Smooth muscle cell (in vitro differentiated cells): ENCODE data around the gene CRNKL1. TPM values are rescaled to one million over a fixed set of nuclear protein-coding genes. Genes with fewer than 3 reads are reported as not detected.

ENCODE experiments used
- DNase-seq: peaks from one replicate; lab custom pipeline; 2025; ENCODE audit not compliant: unreplicated experiment; lab: John Stamatoyannopoulos, UW
- H2AFZ ChIP-seq: fragments of 200-600 bp; sonication (generic); 2 replicates; pipeline ENCODE4 v1.6.0; 2016; ENCODE audit warnings: antibody characterized with exemption, low read depth, mild to moderate bottlenecking
- H3F3A ChIP-seq: fragments of 200-600 bp; sonication (generic); 2 replicates; pipeline ENCODE4 v1.6.0; 2017; ENCODE audit warnings: antibody characterized with exemption, low read depth
- H3K27ac ChIP-seq: fragments of 200-600 bp; sonication (generic); 2 replicates; pipeline ENCODE4 v1.5.1; 2016; ENCODE audit warnings: low read depth, mild to moderate bottlenecking
- H3K27me3 ChIP-seq: fragments of 200-600 bp; sonication (generic); 2 replicates; pipeline ENCODE4 v1.6.1; 2016; ENCODE audit warnings: low read depth, mild to moderate bottlenecking
- H3K36me3 ChIP-seq: fragments of 200-600 bp; sonication (generic); 2 replicates; pipeline ENCODE4 v1.5.1; 2016; ENCODE audit warnings: low read depth
- H3K4me1 ChIP-seq: fragments of 200-600 bp; sonication (generic); 2 replicates; pipeline ENCODE4 v1.5.1; 2016; ENCODE audit warnings: low read depth
- H3K4me2 ChIP-seq: fragments of 200-600 bp; sonication (generic); 2 replicates; pipeline ENCODE4 v1.6.0; 2016; ENCODE audit warnings: mild to moderate bottlenecking
- H3K4me3 ChIP-seq: fragments of 200-600 bp; sonication (generic); 2 replicates; pipeline ENCODE4 v1.5.1; 2016; ENCODE audit warnings: mild to moderate bottlenecking
- H3K79me2 ChIP-seq: fragments of 200-600 bp; sonication (generic); 2 replicates; pipeline ENCODE4 v1.6.0; 2016; ENCODE audit warnings: low read depth, mild to moderate bottlenecking
- H3K9ac ChIP-seq: fragments of 200-600 bp; sonication (generic); 2 replicates; pipeline ENCODE4 v1.6.0; 2016; ENCODE audit warnings: low read depth
- H3K9me3 ChIP-seq: fragments of 200-600 bp; sonication (generic); replicated peaks from 2 replicates; pipeline ENCODE4 v1.5.1; 2016; ENCODE audit warnings: low read depth
- H4K20me1 ChIP-seq: fragments of 200-600 bp; sonication (generic); 2 replicates; pipeline ENCODE4 v1.6.0; 2016; ENCODE audit warnings: low read depth
- CTCF ChIP-seq: fragments of 200-600 bp; sonication (generic); IDR thresholded peaks from 2 replicates; pipeline ENCODE4 v1.5.1; 2017; ENCODE audit warnings: borderline replicate concordance, mild to moderate bottlenecking, antibody characterized with exemption; ENCODE audit not compliant: insufficient read depth, poor library complexity, severe bottlenecking
- WGBS: methylation state at CpG from one replicate; pipeline ENCODE4 v1.1.7; 2016; ENCODE audit warnings: low lambda C conversion rate; 5-methylcytosine and 5-hydroxymethylcytosine counted together
- polyA plus RNA-seq: library from polyadenylated mRNA; unstranded; fragments of >200 nt; fragmentation: Nextera tagmentation; extraction: Ambion mirVana; gene quantifications from 2 replicates; pipeline ENCODE4 v1.2.1, GENCODE V29; 2016
- total RNA-seq: library from RNA; depleted of rRNA; stranded (reverse); fragments of >200 nt; gene quantifications from 2 replicates; pipeline ENCODE4 v1.2.3, GENCODE V29; 2014

Gene CRNKL1
- total and polyA plus RNA-seq, 2 experiments from 2014 or later = 12.3 to 26.0 TPM

- WGBS = 11% methylated on average over 14 of the region's 14 CpGs
- no peak overlapping the region for H3K4me3 ChIP-seq
- no peak for DNase-seq
These were observed 59.0 kb downstream of the CRNKL1 start for GRCh38 chr20:19992996-19993908.

GRCh38 chr20:19991854-19992253 is 60.4 kb downstream of the CRNKL1 start:
- Histone ChIP-seq H3K27me3 (no peaks in the 10 kb centered on the region), H3K79me2 (peaks cover 41% of the 10 kb centered on the region), H3K4me2 (peak overlapping the region; percentile 77), H4K20me1 (peaks cover 17% of the 10 kb centered on the region), H3K4me1 (peaks cover 40% of the 10 kb centered on the region), H3K9ac (peak overlapping the region; percentile 1), H2AFZ (no peak overlapping the region), H3K4me3 (no peak overlapping the region), H3K27ac (peak overlapping the region; percentile 98), H3F3A (peaks cover 42% of the 10 kb centered on the region), H3K36me3 (peaks cover 4% of the 10 kb centered on the region), H3K9me3 (no peaks in the 10 kb centered on the region)
- WGBS = 82% methylated on average over 2 of the region's 2 CpGs
- no peak for DNase-seq
- TF ChIP-seq CTCF = no peak

More at GRCh38 chr20:19992996-19993908, 59.0 kb downstream of the CRNKL1 start:
- H3F3A ChIP-seq = peaks cover 42% of the 10 kb centered on the region
- H3K36me3 ChIP-seq = no peaks in the 10 kb centered on the region
- H3K27ac ChIP-seq = peak overlapping the region; percentile 98
- H4K20me1 ChIP-seq = peaks cover 3% of the 10 kb centered on the region
- no peak for TF ChIP-seq CTCF
- peak overlapping the region; percentile 80 for H3K9ac ChIP-seq
- H3K79me2 ChIP-seq = peaks cover 27% of the 10 kb centered on the region
- peaks cover 40% of the 10 kb centered on the region for H3K4me1 ChIP-seq
- peak overlapping the region; percentile 77 for H3K4me2 ChIP-seq
- H2AFZ ChIP-seq = no peak overlapping the region
- no peaks in the 10 kb centered on the region for H3K27me3 ChIP-seq
- no peaks in the 10 kb centered on the region for H3K9me3 ChIP-seq

- H3K9me3 ChIP-seq = no peaks in the 10 kb centered on the region
- peaks cover 5% of the 10 kb centered on the region for H3K36me3 ChIP-seq
- H3K4me2 ChIP-seq = peak overlapping the region; percentile 77
- DNase-seq = no peak
- peaks cover 22% of the 10 kb centered on the region for H4K20me1 ChIP-seq
- H3K27me3 ChIP-seq = no peaks in the 10 kb centered on the region
- no peak overlapping the region for H3K4me3 ChIP-seq
- peaks cover 40% of the 10 kb centered on the region for H3K4me1 ChIP-seq
- H3K9ac ChIP-seq = peak overlapping the region; percentile 1
- no peak overlapping the region for H2AFZ ChIP-seq
- no peak for TF ChIP-seq CTCF
- peak overlapping the region; percentile 98 for H3K27ac ChIP-seq
- H3K79me2 ChIP-seq = peaks cover 45% of the 10 kb centered on the region
- 60% methylated on average over 1 of the region's 1 CpG for WGBS
- peaks cover 42% of the 10 kb centered on the region for H3F3A ChIP-seq
These were observed 61.0 kb downstream of the CRNKL1 start for GRCh38 chr20:19991308-19991707.
